Measurements from ENCODE around the gene LYSMD3. TPM values are rescaled to one million over a fixed set of nuclear protein-coding genes. Genes with fewer than 3 reads are reported as not detected.

Gene LYSMD3
- total RNA-seq, 1 experiment from 2014 or later: 14.0 TPM

DNA sequence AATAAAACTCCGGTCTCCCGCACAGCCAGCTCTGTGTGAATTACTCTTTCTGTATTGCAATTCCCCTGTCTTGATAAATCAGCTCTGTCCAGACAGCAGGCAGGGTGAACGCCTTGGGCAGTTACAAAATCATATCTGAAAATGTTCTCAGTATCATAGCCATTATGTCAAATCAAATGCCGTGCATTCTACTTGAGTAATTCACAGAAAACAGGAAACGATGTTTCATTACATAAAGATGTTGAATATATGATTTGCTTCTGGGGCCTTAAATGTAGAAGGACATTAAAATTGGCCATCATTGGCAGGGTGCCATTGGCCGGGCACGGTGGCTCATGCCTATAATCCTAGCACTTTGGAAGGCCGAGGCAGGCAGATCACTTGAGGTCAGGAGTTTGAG lies 46.2 kb downstream of the LYSMD3 start:
- ChIA-PET POLR2A (ENCODE audit: low non-redundant PET) (interaction anchor here (0.6 to 0.7 kb wide), 2 partner anchors 50 to 681 kb away, joined by 3 read pairs; no protein-coding TSS in a partner anchor), CTCF (no interaction called here)
- Histone ChIP-seq H3K27ac (ENCODE audit: low read depth, low read length, poor library complexity, severe bottlenecking) (no peak overlapping the region), H3K4me3 (ENCODE audit: low read depth, low read length, poor library complexity, severe bottlenecking) (no peak overlapping the region), H3K36me3 (ENCODE audit: insufficient read depth, low read length, poor library complexity, severe bottlenecking) (no peaks in the 10 kb centered on the region), H3K9me3 (ENCODE audit: low read depth, low read length, poor library complexity, severe bottlenecking) (no peaks in the 10 kb centered on the region), H3K27me3 (replicated peaks; ENCODE audit: insufficient read depth, low read depth, low read length, poor library complexity) (no peaks in the 10 kb centered on the region), H3K4me1 (ENCODE audit: insufficient read depth, low read length, poor library complexity, severe bottlenecking) (no peaks in the 10 kb centered on the region)
- intact Hi-C loops (cut with micrococcal nuclease; ENCODE audit: unreplicated experiment): no loop called here
- BruUV-seq (replicated peaks): no TSS peak
- no peak for DNase-seq (ENCODE audit: low spot score)
- TF ChIP-seq EZH2 (IDR thresholded peaks at IDR 0.05; ENCODE audit: borderline replicate concordance, low read depth, low read length, poor library complexity, severe bottlenecking): no peak
- TF ChIP-seq, protein P1, sequence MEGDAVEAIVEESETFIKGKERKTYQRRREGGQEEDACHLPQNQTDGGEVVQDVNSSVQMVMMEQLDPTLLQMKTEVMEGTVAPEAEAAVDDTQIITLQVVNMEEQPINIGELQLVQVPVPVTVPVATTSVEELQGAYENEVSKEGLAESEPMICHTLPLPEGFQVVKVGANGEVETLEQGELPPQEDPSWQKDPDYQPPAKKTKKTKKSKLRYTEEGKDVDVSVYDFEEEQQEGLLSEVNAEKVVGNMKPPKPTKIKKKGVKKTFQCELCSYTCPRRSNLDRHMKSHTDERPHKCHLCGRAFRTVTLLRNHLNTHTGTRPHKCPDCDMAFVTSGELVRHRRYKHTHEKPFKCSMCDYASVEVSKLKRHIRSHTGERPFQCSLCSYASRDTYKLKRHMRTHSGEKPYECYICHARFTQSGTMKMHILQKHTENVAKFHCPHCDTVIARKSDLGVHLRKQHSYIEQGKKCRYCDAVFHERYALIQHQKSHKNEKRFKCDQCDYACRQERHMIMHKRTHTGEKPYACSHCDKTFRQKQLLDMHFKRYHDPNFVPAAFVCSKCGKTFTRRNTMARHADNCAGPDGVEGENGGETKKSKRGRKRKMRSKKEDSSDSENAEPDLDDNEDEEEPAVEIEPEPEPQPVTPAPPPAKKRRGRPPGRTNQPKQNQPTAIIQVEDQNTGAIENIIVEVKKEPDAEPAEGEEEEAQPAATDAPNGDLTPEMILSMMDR (conservative IDR thresholded peaks at IDR 0.05; ENCODE audit: low read depth, low read length): no peak

GRCh38 chr5:90480699-90481098 lies 48.7 kb downstream of the LYSMD3 start:
- BruUV-seq (replicated peaks): no TSS peak
- Histone ChIP-seq H3K27me3 (replicated peaks; ENCODE audit: insufficient read depth, low read depth, low read length, poor library complexity) (no peaks in the 10 kb centered on the region), H3K27ac (ENCODE audit: low read depth, low read length, poor library complexity, severe bottlenecking) (no peak overlapping the region), H3K4me1 (ENCODE audit: insufficient read depth, low read length, poor library complexity, severe bottlenecking) (peaks cover 11% of the 10 kb centered on the region), H3K9me3 (ENCODE audit: low read depth, low read length, poor library complexity, severe bottlenecking) (no peaks in the 10 kb centered on the region), H3K4me3 (ENCODE audit: low read depth, low read length, poor library complexity, severe bottlenecking) (no peak overlapping the region), H3K36me3 (ENCODE audit: insufficient read depth, low read length, poor library complexity, severe bottlenecking) (no peaks in the 10 kb centered on the region)
- ChIA-PET POLR2A (ENCODE audit: low non-redundant PET) (no interaction called here), CTCF (no interaction called here)
- intact Hi-C loops (cut with micrococcal nuclease; ENCODE audit: unreplicated experiment): no loop called here
- TF ChIP-seq EZH2 (IDR thresholded peaks at IDR 0.05; ENCODE audit: borderline replicate concordance, low read depth, low read length, poor library complexity, severe bottlenecking): no peak
- TF ChIP-seq, protein P1 (conservative IDR thresholded peaks at IDR 0.05; ENCODE audit: low read depth, low read length): no peak
- no peak for DNase-seq (ENCODE audit: low spot score)

DNA sequence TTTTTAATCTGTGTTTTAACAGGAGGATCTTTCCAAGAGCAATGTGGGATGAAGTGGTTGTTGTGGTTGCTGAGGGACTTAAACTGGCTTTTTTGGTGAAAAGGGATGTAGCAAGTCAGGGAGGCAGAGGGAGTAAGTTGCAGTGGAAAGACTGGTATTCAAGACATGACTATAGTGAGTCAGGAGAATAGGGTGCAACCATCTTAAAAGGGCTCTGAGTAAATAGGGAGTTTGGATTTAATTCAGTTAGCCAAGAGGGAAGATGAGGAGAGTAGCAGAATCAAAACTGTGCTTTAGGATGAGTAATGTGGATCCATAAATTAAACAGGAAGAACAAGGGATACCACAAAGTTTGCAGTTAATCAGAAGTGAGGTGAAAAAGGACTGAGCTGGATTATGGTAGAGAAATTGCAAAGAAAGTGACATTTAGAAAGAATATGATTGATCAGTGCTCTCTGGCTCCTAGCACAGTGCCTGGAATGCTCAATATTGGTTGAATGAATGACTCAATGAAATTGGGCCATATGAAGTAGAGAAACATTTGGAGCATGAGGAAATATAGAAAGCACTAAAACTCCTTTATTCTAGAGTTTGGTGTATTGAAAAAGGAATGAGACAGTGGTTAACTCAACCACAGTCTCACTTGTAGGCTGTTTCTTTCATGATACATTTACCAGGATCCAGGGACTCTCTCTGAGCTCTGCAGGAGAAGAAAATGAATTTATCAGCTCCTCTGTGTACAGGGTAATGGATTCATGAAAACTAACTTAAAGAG lies 49.6 kb downstream of the LYSMD3 start:
- TF ChIP-seq, protein P1 (conservative IDR thresholded peaks at IDR 0.05; ENCODE audit: low read depth, low read length): no peak
- TF ChIP-seq EZH2 (IDR thresholded peaks at IDR 0.05; ENCODE audit: borderline replicate concordance, low read depth, low read length, poor library complexity, severe bottlenecking): no peak
- Histone ChIP-seq H3K4me3 (ENCODE audit: low read depth, low read length, poor library complexity, severe bottlenecking) (no peak overlapping the region), H3K27ac (ENCODE audit: low read depth, low read length, poor library complexity, severe bottlenecking) (no peak overlapping the region), H3K36me3 (ENCODE audit: insufficient read depth, low read length, poor library complexity, severe bottlenecking) (no peaks in the 10 kb centered on the region), H3K9me3 (ENCODE audit: low read depth, low read length, poor library complexity, severe bottlenecking) (no peaks in the 10 kb centered on the region), H3K27me3 (replicated peaks; ENCODE audit: insufficient read depth, low read depth, low read length, poor library complexity) (no peaks in the 10 kb centered on the region), H3K4me1 (ENCODE audit: insufficient read depth, low read length, poor library complexity, severe bottlenecking) (peaks cover 20% of the 10 kb centered on the region)
- BruUV-seq (replicated peaks): no TSS peak
- ChIA-PET CTCF (interaction anchor here (0.5 kb wide), 1 partner anchor 24 kb away, joined by 3 read pairs; no protein-coding TSS in a partner anchor), POLR2A (ENCODE audit: low non-redundant PET) (no interaction called here)
- intact Hi-C loops (cut with micrococcal nuclease; ENCODE audit: unreplicated experiment): no loop called here
- DNase-seq (ENCODE audit: low spot score): no peak
